ENCODE data around the gene SLC4A9.
"Not testable (repeated sequence)": the region's sequence is repeated elsewhere in the genome, so short reads cannot be mapped to it uniquely, and the experiment has no call there.

SLC4A9 gene

DNA sequence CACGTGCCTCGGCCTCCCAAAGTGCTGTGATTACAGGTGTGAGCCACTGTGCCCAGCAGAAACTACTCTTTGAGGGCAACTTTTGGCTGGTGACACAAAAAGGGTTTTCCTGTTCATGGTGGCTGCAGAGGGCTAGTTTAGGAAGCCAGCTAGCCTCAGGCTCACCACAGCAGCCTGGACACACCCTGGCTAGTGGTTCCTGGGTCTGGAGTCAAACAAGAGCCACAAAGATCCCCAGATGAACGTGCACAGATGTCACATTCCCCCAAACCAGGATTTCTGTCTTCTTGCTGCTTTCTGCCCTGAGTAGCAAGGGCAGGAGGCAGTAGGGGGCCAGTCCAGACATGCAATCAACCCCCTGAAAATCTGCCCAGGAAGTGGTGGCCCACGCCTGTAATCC, 20.4 kb upstream of the SLC4A9 start:
- no peak for DNase-seq (ENCODE audit: low read depth)

DNA sequence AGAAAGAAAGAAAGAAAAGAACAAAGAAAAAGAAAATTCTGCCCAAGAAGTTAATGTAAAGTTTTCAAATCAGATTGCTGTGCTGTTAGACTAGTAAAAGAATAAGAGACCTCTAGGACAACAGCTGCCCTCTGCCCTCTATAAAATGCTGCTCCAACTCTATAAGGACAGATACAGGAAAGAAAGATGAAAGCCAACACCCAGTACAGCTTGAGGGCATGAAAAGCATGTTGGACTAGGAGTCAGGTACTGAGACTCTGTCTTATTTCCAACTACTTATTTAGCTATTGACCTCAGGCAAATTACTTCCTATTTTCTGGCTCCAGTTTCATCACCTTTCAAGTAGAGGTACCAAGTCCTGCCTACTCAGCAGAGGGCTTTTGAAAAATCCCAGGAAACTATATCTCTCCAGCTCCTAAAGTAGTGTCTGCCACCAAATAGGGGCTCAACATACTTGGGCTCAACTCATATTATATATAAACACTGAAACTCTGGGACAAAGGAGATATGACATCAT, 19.3 kb upstream of the SLC4A9 start:
- no peak for DNase-seq (ENCODE audit: low read depth)

DNA sequence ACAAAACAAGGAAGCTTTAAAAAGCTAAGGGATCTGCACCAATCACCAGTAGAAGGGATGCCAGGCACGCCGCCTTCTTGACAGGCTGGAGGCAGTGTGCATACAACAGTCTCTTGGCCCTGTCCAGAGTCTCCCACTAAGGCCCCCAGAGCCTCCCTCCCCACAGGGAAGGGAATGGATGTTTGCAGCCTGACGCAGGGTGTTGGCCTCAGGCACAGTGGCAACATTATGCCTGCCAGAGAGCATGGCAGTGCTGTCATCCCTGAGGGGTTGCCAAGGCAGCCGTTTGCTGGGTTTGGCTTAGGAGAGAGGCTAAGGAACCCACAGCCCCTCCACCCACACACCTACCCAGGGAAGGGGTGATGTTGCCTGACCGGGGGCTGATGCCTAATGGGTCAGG, 18.4 kb upstream of the SLC4A9 start:
- DNase-seq (ENCODE audit: low read depth) = no peak

DNA sequence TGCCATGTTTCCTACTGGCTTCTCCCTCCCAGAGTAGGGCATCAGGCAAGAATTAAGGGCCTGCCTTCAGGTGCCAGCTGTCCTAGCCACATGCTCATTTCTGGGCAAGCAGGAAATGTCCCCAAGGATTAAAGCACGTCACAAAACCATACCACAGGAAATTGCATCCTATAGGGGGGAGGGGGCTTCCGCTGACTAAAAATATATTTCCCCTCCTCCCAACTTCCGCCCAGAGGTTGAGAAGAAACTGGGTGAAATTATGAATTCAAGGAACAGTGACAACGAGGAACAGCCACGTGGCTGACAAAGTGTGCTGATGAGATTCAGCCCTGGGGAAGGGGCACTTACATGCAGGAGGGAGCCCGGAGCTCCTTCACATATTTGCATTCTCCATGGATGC, 17.7 kb upstream of the SLC4A9 start:
- no peak for DNase-seq (ENCODE audit: low read depth)

DNA sequence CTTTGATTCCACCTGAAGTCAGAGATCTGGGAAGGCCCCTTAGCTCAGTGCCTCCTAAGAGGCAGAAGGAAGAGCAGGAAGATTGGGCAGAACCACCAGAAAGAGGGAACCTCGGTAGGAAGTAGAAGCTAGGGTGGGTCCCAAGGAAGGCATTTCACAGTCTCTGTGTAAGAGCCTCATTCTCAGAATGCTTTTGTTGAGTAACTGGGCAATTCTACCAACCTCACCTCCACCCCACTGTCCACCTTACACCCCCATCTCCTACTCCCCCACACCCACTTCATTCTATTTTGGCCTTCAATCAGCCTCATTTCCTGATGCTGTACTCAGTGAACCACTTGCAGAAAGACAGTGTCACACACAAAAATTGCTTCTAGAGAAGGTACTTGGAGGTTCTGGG, 17.1 kb upstream of the SLC4A9 start:
- no peak for DNase-seq (ENCODE audit: low read depth)

DNA sequence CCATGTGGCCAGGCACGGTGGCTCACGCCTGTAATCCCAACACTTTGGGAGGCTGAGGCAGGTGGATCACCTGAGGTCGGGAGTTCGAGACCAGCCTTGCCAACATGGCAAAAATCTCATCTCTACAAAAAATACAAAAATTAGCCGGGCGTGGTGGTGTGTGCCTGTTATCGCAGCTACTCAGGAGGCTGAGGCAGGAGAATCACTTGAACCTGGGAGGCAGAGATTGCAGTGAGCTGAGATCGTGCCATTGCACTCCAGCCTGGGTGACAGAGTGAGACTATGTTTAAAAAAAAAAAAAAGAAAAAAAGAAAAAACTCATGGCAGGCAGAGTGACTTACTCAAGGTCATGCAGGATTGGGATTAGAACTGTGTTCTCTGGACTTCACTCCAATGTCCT, 16.1 kb upstream of the SLC4A9 start:
- DNase-seq (ENCODE audit: low read depth) = not testable (repeated sequence)

DNA sequence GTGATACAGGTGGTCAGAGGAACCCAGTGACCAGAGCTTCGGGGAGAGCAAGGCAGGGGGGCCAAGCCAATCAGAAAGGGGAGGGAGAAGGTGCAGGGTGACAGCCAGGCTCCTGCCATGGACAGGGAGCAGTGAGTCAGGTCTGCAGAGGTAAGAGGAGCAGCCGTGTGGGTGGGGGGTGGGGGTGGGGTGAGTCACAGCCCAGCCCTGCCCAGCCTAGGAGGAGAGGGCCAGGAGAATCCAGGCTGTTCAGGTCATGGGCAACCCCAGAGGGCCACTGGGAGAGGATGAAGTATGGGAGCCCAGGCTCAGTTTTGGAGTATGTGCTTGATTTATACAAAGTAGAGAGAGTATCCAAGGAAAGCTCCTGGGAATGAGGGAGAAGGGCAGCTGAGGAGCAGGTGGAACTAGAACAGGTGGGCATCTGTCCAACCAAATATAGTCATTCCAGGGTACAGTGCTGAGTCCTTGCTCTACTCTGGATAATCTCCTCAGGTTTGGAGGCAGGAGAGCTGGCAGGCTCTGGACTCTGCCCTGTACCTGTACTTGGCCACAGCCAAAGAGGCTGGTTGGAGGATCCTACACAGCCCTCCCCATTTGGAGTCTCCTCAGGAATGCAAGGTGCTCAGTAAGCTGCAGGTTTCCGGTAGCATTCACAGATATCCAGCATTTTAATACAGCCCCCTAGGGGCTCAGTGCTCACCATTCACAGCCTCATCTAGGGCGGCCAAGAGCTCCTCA, 15.1 kb upstream of the SLC4A9 start:
- no peak for DNase-seq (ENCODE audit: low read depth)

DNA sequence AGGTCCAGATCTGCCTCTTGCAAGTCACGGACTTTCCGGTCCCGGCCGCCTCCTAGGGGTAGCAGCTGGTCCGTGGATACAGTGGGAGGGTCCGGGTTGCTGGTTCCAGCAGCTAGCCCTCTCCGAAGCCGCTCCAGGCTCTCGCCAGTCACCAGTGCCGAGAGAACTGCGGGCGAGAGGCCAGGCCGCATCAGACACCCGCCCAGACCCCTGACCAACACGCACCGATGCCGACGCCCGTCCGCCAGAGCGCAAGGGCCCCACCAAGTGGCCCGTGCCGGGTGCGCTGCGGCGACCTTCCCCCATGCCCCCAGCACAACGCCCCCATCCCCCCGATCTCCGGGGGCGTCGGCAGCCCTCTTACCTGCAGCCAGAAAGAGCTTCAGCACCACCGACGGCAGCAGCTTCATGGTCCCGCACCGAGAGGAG, 14.1 kb upstream of the SLC4A9 start:
- DNase-seq (ENCODE audit: low read depth) = no peak

DNA sequence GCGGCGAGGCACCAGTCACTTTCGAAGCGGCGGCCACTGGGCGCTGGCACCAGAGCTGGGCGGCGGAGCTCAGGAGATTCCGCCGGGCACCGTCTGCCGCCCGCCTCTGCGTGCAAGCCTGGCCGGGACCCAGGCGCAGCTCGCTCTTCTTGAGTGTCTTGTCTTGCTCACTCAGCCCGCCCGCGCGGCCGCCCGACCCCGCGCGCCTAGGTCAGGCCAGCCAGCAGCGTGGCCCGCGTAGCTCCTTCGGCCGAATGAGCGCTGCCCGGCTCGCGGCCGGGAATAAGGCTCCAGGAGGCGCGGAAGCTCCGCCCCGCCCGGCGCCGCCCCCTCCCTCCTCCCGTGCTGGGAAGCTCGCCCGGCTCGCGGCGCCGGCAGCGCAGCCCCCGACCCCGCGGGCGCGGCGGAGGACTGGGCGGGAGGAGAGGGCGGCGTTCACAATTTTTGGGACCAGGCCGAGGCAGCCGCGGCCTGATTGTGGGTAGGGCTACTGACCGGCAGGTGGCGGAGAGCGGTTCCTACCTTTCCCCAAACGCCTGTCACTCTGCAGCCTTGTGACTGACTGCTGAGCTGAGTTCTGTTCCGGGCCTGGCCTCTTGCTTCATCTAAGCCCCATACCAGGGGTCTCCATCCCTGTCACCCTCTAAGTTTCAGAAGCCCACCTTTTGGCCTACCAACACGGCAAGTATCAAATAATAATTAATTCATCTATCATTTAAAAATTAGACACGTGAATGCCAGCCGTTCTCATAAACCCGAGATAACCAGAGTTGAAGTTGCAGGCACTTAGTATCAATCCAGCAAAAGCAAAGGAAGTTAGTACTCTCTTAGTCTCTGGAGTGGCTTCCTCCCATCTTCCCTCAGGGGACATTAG, 13.4 kb upstream of the SLC4A9 start, which contains the start of gene HBEGF:
TSS of gene HBEGF (minus strand) at position 256 of the 874 bp plus-strand sequence. CDS start 275 bp downstream, outside the sequence.
- DNase-seq (ENCODE audit: low read depth) = no peak

DNA sequence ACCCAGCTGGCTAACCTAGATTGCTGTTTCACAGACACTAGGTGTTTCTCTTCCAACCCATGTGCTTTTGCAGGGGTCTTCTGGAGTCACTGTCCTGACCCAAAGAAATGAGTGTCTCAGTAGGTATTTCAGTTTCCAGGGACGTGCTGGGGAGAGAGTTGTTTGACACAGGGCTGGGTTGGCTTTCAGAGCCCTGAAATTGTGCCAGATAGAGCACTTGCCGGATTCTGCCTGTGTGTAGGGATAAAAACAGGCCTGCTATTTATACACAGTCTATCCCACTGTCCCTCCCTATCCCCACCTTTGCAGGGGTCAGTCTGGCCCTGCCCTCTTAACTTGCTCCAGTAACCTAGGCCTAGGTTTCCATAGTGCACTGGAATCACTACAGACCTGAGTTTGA, 12.6 kb upstream of the SLC4A9 start:
- no peak for DNase-seq (ENCODE audit: low read depth)

DNA sequence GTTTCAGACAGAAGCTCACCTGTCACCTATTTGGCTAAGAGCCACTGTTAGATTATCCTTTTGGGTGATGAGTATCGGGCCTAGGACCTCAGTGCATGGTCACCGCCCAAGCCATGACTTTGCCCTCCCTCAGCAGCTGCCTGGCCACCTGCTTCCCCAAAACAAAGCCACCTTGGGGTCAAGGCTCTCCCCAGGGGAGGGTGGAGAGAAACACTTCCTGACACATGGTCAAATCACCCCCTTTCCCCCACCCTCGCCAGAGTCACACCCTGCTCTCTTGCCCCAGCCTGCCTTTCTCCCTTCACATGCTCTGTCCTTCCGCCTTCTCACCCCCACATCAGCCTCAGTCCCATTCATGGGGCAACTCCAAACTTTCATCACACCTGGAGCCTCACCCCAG, 11.9 kb upstream of the SLC4A9 start:
- no peak for DNase-seq (ENCODE audit: low read depth)

DNA sequence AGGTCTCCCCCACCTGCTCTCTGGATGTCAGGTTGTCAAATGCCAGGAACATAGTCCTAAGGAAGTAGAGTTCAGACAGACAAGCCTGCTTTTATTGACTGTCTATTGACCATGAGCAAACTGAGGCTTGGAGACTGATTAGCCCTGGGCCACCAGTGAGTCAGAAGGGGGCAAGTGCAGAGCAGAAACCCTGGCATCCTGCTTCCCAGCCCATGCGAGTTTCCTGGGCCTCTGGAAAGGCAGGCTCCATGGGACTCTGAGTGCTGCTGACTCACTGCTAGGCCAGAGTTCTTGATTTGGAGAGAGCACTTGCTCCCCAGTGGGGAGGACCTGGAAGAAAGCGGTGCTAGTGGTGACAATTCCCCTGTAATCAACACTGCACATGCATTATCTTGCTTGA, 10.8 kb upstream of the SLC4A9 start:
- DNase-seq (ENCODE audit: low read depth) = no peak

DNA sequence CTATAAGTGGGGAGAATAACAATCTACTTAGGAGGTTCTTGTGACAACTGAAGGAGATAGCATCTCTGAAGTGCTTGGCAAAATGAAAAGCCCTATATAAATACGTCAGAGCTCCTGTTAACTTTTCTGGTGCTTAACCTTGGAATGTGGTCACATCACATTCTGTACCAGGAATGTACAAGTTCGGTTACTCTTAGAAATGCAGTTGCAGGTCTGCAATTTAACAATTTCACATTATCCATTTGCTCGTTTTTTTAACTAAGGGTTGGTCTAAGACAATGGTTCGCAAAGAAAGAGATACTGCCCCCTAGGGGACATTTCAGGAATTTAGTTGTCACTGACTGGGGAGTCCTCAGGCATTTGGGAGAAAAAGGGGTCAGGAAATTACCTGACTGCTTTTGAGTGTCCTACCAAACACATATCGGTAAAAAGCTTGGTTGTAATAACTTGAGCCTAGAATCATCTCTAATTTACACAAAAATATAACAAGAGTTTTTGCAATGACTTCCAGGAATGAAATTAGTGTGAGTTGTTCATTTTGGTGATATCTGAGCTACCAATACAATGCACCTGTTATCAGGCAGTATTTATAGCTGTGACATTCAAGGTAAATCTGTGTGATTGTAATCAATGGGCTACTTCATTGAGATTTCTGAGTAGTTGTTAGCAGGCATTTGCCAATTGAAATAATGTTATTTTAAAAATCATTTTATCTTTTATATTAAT, 8.2 kb upstream of the SLC4A9 start:
- peak; percentile 55 for DNase-seq (ENCODE audit: low read depth)

DNA sequence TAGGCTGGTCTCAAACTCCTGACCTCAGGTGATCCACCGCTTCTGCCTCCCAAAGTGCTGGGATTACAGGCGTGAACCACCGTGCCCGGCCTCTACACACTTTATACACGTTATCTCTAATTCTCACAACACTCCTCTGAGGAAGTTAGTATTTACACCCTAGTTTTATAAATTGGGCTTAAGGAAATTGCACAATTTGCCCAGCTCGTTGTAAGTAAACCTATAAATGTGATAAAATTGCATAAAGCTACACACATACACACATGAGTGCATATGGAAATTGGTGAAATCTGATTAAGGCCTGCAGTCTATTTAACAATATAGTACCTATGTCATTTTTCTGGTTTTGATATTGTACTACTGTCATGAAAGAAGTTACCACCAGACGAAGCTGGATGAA, 4.4 kb upstream of the SLC4A9 start:
- no peak for DNase-seq (ENCODE audit: low read depth)

DNA sequence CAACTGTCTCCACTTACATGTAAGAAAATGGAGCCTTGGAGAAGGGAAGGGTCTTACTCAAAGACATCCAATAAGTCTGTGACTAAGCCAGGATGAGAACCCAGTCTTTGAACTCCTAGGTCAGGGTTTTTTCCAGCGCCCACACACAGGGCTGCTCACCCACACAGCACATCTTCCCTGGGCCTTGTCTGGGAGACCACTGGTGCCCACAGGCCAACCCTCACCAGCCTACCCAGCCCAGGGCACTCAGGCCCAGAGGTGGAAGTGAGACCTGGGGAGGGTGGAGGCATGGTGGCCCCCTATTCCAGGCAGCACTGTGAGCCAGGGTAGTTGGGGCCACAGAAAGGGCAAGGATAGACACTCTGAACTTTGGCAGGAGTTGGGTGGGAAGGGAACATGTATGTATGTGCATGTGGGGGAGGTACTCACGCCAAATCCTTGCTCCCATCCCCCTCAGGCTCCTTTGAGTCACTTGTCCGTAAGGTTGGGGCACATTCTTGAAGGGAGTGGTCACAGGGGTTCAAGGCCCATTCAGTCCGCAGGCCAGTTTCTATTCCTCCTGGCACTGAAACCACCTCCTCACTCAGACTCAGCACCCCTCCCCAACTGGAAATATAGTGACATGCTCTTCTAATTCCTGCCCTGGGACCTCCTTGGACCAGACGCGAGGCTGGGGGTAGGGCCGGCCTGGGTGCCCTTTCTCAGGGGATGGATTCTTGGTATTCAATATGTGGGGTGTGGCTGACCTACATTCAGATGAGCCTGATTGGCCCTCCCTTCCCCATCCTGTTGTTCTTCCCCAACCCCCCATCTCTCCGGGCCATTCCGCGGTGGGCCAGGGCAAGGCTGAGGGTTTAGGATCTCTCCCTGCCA, 2.9 kb upstream of the SLC4A9 start:
- DNase-seq (ENCODE audit: low read depth) = no peak

DNA sequence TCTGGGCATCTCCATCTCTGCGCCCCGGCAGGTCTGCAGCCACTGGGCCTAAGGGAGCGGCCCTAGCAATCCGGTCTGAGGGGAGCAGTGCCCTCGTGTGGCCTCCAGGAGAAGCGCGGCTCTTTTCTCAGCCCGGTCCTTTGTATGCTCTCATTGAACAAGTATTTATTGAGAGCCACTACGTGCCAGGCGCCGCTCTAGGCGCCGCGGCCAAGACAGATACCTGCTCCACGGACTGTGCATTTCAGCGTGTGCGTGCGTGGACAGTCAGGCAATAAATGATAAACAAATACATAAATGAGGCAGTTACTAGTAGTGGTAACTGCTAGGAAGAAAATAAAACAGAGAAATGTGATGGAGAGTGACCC, 2.3 kb upstream of the SLC4A9 start:
- DNase-seq (ENCODE audit: low read depth) = peak; percentile 64

DNA sequence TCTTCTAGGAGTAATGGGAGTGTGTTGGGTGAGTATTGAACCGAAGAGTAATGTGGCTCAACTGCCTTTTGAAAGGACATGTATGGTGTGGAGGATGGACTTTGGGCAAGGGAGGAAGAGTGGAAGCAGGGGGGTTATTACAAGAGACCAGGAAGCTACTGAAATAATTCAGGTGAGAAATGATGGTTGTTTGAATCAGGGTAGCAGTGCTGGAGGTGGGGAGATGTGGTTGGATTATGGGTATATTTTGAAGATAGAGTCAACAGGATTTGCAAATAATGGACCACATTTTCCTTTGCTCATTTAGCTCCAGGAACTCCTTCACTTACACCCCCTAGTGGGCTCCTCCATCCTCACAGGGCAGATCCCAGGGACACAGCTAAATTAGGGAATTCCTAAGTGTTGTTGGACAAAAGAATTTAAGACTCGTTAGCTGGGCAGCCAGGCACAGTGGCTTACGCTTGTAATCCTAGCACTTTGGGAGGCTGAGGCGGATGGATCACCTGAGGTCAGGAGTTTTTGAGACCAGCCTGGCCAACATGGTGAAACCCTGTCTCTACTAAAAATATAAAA, 1.2 kb upstream of the SLC4A9 start:
- DNase-seq (ENCODE audit: low read depth) = no peak

DNA sequence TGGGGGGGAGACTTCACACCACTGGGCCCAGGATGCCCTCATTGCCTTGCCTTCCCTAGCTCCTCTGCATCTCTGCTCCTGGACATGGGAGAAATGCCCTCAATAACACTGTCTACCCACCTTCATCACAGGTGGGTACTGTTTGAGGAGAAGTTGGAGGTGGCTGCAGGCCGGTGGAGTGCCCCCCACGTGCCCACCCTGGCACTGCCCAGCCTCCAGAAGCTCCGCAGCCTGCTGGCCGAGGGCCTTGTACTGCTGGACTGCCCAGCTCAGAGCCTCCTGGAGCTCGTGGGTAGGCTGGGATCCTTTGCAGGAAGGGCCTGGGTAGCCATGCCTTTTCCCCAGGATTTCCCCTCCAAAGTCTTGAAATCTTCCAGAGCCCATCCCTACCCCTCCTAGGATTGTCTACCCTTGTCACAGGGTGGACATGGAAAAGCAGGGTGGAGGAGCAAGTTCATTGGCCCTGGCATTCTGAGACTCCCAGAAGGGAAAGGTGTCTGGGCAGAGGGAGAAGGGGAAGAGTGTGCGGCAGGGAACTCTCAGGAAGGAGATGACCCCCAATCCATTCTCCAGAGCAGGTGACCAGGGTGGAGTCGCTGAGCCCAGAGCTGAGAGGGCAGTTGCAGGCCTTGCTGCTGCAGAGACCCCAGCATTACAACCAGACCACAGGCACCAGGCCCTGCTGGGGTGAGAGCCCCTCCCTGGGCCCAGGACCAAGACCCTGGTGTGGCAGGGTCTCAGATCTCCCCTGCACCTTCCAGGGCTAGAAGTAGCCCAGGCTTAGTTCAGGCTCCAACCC, 886 bp downstream of the SLC4A9 start:
- no peak for DNase-seq (ENCODE audit: low read depth)

DNA sequence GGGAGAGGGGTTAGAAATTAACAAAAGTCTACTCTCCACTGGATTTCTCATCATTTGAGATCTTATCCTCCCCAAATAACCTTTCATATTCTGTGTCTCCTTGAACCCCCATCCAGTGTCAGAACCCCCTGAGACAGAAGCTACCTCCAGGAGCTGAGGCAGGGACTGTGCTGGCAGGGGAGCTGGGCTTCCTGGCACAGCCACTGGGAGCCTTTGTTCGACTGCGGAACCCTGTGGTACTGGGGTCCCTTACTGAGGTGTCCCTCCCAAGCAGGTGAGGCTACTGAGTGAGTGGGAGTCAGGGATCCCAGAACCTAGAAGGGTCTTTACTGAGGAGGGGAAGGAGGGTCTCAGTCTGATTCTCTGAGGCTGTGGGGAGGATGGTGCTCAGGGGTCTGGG, 1.9 kb downstream of the SLC4A9 start:
- no peak for DNase-seq (ENCODE audit: low read depth)

DNA sequence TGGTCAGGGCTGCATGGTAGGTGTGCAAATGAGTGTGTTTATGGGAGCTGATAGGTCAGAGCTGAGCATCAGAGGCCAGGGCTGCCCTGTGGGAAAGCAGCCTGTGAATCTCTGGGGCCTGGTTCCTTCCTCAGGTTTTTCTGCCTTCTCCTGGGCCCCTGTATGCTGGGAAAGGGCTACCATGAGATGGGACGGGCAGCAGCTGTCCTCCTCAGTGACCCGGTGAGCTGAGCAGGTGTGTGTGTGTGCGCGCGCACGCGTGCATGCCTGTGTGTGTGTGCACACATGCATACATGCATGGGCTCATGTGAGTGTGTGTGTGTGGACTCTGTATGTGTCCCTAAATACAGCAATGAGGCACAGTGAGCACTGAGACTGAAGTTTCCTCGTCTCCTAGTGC, 2.3 kb downstream of the SLC4A9 start:
- no peak for DNase-seq (ENCODE audit: low read depth)

All from GM04504 (cell line).